SKM-1 (cell line): ENCODE data around the gene RNF130.

ENCODE experiments used
- DNase-seq: peaks from one replicate; lab custom pipeline; 2025; ENCODE audit not compliant: unreplicated experiment; lab: John Stamatoyannopoulos, UW

RNF130 gene, protein sequence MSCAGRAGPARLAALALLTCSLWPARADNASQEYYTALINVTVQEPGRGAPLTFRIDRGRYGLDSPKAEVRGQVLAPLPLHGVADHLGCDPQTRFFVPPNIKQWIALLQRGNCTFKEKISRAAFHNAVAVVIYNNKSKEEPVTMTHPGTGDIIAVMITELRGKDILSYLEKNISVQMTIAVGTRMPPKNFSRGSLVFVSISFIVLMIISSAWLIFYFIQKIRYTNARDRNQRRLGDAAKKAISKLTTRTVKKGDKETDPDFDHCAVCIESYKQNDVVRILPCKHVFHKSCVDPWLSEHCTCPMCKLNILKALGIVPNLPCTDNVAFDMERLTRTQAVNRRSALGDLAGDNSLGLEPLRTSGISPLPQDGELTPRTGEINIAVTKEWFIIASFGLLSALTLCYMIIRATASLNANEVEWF

GRCh38 chr5:180071531-180072255 is at the start of gene RNF130:
Gene RNF130, minus strand, starts transcription at chr5:180071759. Its CDS starts 57 bp downstream, at chr5:180071702.
- peak; percentile 86 for DNase-seq

GRCh38 chr5:180120237-180121101 is 48.9 kb upstream of the RNF130 start:
- no peak for DNase-seq

DNA sequence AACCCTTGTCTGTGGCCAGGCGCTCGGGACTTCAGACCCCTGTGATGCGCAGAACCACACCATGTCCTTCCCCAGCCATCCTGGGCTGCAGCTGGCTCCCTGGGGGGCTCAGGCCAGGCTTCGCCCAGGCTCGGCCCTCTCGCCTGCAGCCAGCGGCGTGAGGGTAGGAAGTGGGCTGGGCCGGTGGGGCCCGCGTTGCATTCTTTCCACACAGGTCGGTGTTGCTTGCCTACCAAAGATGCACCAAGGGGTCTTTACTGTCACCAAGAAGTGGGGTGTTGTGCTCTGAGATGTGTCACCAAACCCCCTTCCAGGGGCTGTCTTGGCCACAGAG is 48.3 kb upstream of the RNF130 start:
- DNase-seq = no peak

DNA sequence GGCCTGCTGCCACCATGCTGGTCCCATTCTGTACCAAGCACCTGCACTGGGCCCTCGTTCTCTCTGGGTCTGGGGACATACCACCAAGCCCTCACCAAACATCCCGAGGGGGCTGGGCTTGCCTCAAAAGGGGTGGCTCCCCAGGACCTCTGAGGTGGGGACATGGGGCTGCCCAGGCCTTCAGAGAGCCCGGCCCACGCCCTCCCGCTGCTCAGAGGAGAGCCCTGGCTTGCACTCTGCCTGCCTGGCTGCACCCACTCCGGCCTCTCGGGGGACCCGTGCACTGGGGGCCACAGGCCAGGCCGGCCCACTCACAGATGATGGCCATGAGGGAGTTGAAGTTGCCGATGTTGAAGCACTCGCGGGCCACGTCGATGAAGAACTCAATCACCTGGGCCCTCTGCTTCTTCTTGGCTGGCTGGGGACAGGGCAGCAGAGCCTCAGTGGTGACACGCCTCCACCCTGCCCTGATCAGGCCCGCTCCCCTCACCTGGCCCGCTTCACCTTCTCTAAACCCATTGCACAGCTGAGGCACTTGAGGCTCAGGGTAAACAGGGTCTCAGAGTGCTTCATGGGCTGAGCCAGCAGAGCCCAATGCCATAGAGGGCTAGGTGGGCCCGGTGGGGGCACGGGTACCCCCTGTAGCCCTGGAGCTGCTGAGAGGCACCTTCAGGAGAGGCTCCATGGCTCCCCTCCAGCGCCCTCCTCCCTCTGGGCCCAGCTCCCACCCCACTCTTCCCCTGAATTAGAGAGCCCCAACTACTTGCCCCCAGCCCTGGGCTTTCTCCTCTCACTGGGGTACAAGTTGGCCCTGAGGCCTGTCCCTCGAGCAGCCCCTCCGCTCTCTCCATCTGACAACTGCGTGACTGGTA is 47.7 kb upstream of the RNF130 start:
- no peak for DNase-seq

GRCh38 chr5:180118391-180118791 is 46.8 kb upstream of the RNF130 start:
- no peak for DNase-seq

GRCh38 chr5:180117000-180117725 is 45.6 kb upstream of the RNF130 start:
- no peak for DNase-seq

DNA sequence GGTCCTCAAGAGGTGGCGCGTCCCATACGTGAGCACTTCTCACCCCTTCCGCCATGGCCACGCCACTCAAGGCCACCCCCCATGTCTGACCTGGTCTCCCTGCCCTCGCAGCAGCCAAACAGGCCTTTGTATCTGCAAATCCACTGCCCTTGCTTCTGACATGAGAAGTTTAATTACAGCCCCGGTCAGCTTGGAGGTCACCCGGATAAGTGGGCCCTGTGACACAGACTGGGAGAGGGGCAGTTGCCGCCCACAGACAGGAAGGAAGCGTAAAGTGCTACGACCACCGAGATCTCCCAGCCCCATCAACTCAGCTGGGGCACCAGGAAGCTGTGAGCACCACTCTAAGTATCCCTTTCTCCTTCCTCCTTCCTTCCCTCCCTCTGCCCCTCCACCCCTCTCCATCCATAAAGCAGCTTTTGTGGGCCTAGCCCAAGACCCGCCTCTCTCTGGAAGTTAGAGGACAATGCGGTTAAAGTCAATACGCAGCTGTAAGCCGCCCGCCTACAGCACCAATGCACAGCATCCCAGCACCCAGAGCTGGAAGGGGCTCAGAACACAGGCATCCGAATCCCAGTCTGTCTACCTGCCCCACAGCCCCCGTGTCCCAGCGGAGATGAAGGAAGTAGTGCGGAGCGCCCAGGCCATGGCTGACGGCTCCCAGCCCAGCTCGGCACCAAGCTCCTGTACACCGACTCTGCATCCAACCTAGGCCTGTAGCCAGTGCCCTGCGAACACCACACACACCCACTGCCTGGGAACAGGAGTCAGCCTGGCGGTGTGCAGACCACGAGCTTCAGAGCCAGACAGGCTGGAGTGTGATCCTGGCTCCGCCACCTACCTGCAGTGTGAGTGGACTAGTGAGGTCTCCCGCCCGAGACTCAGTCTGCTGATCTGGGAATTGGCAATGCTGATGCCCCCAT is 44.8 kb upstream of the RNF130 start:
- no peak for DNase-seq

DNA sequence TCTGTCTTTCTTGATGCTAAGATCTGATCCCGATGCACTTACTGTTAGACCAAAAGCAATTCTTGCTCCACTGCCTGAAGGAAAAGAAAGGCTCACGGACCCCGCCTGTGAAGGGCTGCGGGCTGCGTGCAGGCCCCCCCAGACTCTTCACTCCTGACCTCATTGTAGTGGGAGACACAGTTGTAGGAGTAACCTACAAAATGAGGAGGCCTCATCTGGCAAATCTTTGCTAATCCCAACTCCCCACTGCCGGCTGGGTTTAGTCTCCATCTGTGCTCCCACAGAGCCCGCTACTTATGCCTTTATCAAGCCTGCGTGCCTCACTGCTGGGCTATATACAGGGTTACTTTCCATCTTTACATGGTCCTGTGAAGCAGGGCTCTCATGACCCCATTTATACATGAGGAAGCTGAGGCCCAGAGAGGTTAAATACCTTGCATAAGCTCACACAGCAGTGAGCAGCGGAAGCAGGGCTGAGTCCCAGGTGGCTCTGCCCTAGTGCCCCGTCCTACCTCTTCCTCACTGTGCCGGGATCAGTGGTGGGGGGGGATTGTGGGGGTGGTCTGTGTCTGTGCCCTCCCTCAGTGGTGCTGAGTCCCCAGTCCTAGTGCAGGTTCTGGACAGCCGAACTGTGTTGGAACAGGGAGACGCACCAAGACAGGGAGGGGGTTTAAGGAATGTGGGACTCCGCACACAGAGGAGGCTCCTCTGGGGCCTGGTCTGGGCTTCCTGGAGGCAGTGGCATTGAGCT is 43.9 kb upstream of the RNF130 start:
- no peak for DNase-seq

DNA sequence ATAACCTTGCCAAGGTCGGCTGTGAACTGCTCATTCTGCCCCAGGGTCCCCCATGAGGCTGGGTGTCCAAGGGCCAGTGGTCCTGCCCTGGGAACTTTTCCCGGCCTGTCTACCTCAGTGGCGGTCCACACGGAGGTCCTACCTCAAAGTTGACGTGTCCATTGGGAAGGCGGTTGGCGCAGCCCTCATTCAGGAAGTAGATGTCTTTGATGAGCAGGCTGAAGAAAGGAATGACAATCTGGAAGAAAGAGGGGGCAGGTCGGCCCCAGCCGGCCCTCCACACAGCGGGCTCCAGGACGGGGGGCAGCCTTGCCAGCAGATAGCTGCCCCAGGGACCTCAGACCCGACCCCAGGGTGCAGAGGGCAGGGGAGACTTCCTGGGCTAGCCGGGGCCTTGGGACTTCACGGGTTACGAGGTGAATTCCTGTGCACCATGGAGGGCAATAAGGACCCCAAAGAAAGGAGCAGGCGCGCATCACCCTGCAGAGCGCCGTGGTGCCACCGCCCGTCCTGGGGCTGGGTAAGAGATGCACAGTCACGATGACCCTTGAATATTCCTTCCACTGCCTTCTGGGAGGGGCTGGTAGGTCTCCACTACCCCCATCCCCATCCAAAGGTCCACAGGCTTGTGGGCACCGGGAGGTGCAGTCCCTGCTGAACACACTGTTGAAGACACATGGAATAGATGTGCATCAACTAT is 42.9 kb upstream of the RNF130 start:
- no peak for DNase-seq

DNA sequence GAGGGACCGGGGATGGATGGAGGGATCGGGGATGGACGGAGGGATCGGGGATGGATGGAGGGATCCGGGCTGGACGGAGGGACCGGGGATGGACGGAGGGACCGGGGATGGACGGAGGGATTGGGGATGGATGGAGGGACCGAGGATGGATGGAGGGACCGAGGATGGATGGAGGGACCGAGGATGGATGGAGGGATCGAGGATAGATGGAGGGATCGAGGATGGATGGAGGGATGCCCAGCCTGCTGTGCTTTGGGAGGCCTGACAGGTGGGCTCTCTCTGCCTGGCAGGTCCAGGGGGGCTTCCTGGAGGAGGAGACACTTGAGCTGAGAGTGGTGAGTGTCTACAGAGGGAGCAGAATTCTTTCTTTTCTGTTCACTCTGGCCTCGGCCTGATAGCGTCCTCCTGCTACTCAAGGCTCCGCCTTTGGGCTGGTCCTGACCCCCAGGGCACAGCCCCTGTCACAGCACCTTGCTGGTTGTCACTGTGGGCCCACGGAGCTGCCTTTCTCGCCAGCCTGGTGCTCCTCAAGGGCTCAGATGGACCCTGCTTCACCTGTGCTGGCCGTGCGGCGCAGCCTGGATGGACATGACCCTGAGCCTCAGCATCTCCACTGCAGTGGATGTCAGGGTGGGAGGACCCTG is 42.2 kb upstream of the RNF130 start:
- no peak for DNase-seq

GRCh38 chr5:180112181-180112861 is 40.8 kb upstream of the RNF130 start:
- DNase-seq = no peak

DNA sequence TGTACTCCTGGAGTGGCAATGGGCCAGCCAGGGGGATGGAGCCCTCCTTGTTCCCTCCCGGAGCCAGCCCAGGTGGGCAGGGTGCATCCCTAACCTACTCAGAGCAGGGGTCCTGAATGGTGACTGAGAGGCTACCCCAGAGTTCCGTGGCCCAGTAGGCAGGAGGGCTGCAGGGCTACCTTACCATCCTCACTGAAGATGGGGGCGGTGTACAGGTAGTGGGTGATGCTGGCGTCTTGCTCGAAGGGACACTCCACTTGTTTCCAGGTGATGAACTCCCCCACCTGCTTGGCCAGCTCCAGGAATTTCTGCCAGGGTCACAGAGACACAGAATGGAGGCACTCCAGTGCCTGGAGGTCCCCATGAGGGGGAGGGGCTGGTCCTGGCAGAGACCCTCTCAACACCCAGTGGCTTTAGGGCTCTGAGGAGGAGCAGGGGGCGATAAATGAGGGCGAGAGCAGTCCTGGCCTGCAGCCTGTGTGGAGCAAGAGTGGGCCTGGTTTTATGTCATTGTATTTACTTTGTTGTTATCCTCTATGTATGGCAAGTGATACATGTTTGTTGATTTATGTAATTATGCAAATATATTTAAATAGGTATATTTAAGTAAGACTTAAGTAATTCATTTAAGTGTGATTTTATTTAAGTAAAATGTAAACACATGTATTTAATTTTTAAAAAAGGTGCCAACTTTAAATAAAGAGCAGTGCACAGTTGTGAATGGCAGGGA is 39.9 kb upstream of the RNF130 start:
- no peak for DNase-seq

DNA sequence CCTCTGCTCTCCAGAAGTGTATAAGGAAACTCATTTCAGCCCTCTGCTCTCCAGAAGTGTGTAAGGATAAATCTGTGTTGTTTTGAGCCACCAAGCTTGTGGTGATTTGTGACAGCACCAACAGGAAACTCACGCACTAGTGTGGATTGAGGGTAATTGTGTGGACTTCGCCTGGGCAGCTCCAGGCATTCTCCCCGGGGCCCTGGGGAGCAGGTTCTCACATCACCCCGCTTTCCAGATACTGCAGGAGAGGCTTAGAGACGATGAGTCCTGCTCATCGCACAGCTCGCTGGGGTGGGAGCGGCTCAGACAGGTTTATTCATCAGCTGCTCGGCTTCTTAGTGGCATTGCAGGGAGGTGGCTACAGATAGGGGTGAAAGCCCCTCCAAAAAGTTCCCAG is 38.4 kb upstream of the RNF130 start:
- DNase-seq = no peak

DNA sequence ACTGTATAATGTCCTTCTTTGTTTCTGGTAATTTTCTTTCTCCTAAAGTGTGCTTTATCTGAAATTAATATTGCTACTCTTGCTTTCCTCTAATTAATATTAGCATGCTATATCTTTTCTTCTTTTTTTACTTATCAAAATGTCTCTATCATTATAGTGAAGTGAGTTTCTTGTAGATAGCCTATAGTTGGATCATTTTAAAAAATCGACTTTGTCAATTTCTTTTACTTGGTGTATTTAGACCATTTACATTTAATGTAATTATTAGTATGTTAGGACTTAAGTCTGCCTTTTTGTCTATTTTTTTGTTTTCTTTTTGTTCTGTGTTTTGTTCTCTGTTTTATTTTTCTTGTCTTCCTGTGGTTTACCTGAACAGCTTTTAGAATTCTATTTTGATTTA is 35.4 kb upstream of the RNF130 start:
- no peak for DNase-seq

DNA sequence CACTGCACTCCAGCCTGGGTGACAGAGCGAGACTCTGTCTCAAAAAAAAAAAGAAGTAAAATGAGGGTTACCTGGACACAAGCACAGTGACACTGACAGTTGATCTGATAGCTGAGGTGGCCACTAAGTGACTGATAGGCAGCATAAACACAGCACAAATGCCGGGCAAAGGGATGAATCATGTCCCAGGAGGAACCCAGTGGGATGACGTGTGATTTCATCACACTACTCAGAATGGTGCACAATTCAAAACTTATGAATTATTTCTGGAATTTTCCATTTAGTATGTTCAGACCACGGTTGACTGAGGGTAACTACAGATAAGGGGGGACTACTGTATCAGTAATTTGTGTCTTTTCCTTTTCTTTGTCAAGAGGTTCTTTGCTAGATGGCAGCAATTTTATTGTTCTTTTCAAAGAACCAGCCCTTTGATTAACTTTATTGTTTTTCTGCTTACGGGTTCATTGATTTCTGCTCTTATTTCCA is 34.3 kb upstream of the RNF130 start:
- no peak for DNase-seq

DNA sequence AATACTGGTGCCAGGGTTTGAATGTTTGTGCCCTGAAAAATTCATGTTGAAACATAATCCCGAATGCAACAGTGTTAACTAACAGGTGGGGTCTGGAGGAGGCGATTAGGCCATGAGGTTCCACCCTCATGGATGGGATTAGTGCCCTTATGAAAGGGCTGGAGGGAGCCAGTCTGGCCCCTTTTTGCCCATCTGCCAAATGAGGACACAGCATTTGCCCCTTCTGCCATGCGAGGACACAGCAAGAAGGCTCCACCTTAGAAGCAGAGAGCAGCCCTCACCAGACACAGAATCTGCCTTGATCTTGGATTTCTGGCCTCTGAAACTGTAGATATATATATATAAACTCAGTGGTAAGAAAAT is 32.6 kb upstream of the RNF130 start:
- no peak for DNase-seq
